ENCODE results near the gene MED14.
A peak's percentile ranks its signal among the peaks of the same experiment; 100 is the strongest.

The MED14 gene

GRCh38 chrX:40663078-40663740, 72.1 kb downstream of the MED14 start:
- DNase-seq (no peak), ATAC-seq (no peak)

- no peak for ATAC-seq
- DNase-seq: no peak
Measured at GRCh38 chrX:40661489-40661888, 73.9 kb downstream of the MED14 start.

DNA sequence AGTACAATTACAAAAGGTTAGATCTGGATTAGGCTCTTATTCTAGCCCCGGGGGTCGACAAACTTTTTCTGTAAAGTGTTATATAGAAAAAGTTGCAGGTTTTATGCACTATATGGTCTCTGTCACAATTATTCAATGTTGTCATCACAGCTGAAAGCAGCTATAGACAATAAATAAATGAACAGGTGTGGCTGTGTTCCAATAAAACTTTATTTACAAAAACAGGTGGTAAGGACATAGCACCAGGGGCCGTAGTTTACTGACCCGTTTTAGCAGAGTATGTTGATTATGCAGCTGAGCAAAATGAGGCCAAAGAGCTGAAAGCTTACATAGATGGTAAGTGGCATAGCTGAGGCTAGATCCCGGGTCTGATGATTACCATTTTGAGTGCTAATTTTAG, 75.0 kb downstream of the MED14 start:
- no peak for DNase-seq
- no peak for ATAC-seq

GRCh38 chrX:40653535-40653934, 81.8 kb downstream of the MED14 start:
- ATAC-seq: no peak
- DNase-seq: no peak

GRCh38 chrX:40652664-40653063, 82.7 kb downstream of the MED14 start:
- DNase-seq: no peak
- no peak for ATAC-seq

- ATAC-seq (no peak), DNase-seq (peak; percentile 68)
Measured at GRCh38 chrX:40651620-40652223, 83.6 kb downstream of the MED14 start.

DNA sequence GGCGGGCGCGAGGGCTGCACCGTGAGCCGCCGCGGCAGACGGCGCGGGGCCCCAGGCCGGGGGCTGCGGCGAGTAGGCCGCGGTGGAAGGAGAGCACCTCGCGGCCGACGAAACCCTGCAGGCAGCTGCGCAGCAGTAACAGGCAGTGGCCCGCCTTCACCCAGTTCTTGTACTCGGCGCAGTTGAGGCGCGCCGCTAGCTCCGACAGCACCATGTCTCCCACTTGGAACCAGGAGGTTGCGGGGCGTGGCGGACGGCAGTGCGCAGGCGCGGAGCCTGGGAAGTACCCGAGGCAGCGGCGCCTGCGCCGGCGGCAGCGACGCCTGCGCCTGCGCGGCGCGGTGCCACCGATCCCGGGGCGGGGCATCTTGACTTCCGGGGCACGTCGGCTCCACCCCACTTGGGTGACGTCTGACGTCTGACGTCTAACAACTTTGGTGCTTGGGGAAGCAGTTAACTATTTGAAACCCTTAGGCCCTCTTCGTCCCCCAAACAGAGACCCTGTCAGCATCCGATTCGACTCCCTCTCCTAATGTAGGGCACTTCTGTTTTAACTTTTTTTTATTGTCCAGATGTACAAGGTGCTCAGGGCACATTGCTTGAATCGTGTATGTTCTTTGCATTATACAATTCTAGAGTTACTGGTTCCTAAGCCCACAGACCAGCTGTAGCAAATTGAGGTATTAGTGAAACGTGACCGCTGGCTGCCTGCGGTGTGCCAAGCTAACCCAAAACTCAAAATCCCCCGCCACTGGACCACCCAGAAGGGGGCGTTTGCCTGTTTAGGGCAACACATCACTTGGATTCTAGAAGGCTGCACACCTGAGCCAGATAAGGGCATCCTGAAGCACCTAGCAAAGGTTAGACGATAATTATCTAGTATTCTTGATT, 87.8 kb downstream of the MED14 start, which contains the start of gene CXorf38:
CXorf38 (minus strand) TSS at position 255 of the 891 bp plus-strand sequence; CDS start at position 214, 41 bp downstream.
- ATAC-seq: peak; percentile 77

GRCh38 chrX:40646489-40647306, 88.6 kb downstream of the MED14 start:
- DNase-seq (peak; percentile 33), ATAC-seq (peak; percentile 25)

More for the DNA sequence above, 87.8 kb downstream of the MED14 start, which contains the start of gene CXorf38:
- peak; percentile 90 for DNase-seq

GRCh38 chrX:40644821-40645358, 90.5 kb downstream of the MED14 start:
- ATAC-seq (peak; percentile 60), DNase-seq (peak; percentile 37)

GRCh38 chrX:40644176-40644575, 91.2 kb downstream of the MED14 start:
- ATAC-seq (no peak), DNase-seq (no peak)

GRCh38 chrX:40637687-40638086, 97.7 kb downstream of the MED14 start:
- DNase-seq (no peak), ATAC-seq (no peak)

DNA sequence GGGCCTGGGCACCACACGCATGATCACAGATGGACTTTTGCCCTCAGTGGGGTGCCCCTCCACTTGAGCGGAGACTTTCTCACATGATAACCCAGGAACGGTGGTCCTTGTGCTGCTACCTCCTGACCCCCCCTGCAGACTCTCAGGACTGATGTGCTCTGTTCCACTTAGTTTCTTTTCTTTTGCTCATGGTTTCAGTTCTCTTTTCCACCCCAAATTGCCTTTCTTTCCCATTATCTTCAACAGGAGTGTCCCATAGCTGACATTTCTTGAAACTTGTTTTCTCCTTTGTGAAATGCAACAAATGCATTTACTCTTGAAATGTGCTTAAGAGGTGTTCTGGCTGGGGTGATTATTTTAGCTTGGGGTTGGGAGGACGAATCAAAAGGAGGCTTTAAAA, 103.1 kb downstream of the MED14 start:
- DNase-seq (no peak), ATAC-seq (no peak)

DNA sequence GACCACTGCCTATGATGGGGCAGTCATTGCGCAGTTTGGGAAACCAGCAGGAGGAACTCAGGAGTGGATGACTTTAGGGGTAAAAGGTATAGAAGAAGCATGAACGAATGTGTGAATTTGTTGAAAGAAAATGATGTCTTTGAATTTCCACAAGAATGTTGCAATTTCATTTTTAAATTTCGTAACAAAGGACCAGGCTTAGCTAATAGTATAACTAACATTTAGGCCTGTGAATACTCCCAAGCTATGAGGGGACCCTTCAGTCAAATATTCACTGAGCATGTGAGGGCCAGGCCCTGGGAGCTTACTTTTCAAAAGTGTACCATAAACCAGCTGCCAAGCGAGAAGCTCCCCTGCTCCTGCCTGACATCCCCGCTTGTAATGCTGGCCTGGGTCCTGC, 106.8 kb downstream of the MED14 start:
- no peak for ATAC-seq
- no peak for DNase-seq

DNA sequence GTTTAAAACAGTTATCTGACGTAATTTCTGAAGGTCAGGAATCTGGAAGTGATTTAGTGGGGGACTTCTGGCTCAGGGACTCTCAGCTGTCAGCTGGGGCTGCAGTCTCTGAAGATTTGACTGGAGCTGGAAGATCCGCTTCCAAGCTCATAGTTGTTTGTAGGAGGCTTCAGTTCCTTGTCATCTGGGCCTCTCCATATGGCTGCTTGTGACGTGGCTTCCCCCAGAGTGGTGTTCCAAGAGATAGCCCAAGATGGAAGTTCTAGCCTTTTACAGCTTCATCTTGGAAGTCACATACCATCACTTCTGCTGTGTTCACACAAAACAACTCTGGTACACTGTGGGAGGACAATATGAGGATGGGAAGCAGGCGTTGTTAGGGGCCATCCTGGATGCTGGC, 110.0 kb downstream of the MED14 start:
- DNase-seq (no peak), ATAC-seq (no peak)

GRCh38 chrX:40623665-40624064, 111.7 kb downstream of the MED14 start:
- ATAC-seq: no peak
- DNase-seq: no peak

GRCh38 chrX:40623139-40623536, 112.2 kb downstream of the MED14 start, which contains the start of gene MPC1L:
Gene MPC1L, plus strand, starts transcription at chrX:40623428. Its CDS starts 138 bp downstream, at chrX:40623566.
- ATAC-seq (no peak), DNase-seq (no peak)

- ATAC-seq (no peak), DNase-seq (no peak)
Measured at GRCh38 chrX:40622479-40623138, 112.7 kb downstream of the MED14 start.

DNA sequence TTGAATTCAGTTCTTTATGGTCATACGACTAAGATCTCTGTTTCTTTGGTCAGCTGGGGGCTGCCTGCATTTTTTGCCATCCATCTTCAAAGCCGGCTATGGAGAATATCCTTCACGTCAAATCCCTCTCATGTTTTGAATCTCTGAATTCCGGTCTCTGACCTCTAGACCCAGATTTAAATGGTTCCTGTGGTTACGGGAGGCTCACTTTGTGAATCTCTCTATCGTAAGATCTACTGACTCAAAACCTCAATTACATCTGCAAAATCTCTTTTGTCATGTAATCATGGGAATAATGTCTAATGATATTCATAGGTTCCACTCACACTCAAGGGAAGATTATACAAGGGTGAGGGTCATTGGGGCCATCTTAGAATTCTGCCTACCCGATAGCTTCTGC, 117.8 kb downstream of the MED14 start:
- ATAC-seq: no peak
- DNase-seq: no peak

DNA sequence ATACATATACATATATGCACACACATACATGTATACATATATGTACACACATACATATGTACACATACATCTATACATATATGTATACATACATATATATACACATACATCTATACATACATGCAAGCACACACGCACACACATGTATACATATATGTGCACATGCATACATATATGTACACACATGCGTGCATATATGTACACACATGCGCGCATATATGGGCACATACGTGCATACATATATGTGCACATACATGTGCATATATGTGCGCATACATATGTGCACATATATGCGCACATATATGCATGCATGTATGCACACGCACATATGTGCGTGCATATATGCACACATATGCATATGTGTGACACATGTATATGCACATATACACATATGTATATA, 119.4 kb downstream of the MED14 start:
- DNase-seq (no peak), ATAC-seq (no peak)

DNA sequence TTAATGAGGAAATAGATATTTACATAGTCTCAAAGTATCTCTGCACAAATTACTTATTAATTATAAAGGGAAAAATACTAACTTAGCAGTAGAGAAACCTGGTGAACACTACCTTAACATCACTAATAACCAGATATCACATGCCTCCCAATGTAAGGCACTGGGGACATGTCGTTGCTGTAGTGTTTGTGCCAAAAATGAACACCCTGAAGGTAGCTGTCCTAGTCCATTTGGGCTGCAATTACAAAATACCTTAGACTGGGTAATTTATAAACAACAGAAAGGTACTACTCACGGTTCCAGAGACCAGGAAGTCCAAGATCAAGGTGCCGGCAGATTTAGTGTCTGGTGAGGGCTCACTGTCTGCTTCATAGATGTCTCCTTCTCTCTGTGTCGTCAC, 122.8 kb downstream of the MED14 start:
- ATAC-seq: no peak

GRCh38 chrX:40607381-40607780, 128.0 kb downstream of the MED14 start:
- DNase-seq (no peak), ATAC-seq (no peak)

More for the DNA sequence above, 122.8 kb downstream of the MED14 start:
- DNase-seq: no peak
